Calu3 (cell line): ENCODE data around the gene SLC38A3. TPM values are rescaled to one million over a fixed set of nuclear protein-coding genes. Genes with fewer than 3 reads are reported as not detected.

Experiments
- BruUV-seq: library from RNA; stranded (reverse); fragments of 400-500 nt; replicated peaks from 2 replicates; lab custom pipeline; 2021; lab: Mats Ljungman, UMichigan
- CTCF ChIA-PET: fragments of 300-600 bp; sonication (Branson Sonifier 250); formaldehyde crosslinking; loops from one replicate; lab custom pipeline; 2022; ENCODE audit warnings: antibody characterized with exemption; lab: Charles Lee
- DNase-seq: peaks from one replicate; pipeline ENCODE4 v3.0.0; 2022
- H3K27ac Mint-ChIP-seq: one replicate; pipeline ENCODE4 v1.8.0; 2022; ENCODE audit warnings: mixed read lengths; ENCODE audit not compliant: unreplicated experiment
- H3K27me3 Mint-ChIP-seq: one replicate; pipeline ENCODE4 v1.8.0; 2022; ENCODE audit warnings: mixed read lengths; ENCODE audit not compliant: unreplicated experiment
- H3K36me3 Mint-ChIP-seq: one replicate; pipeline ENCODE4 v1.8.0; 2022; ENCODE audit warnings: mild to moderate bottlenecking, moderate library complexity, mixed read lengths; ENCODE audit not compliant: insufficient read depth, unreplicated experiment
- H3K4me1 Mint-ChIP-seq: one replicate; pipeline ENCODE4 v1.8.0; 2022; ENCODE audit warnings: mild to moderate bottlenecking, low read depth, mixed read lengths; ENCODE audit not compliant: unreplicated experiment
- H3K4me3 Mint-ChIP-seq: one replicate; pipeline ENCODE4 v1.8.0; 2022; ENCODE audit warnings: mild to moderate bottlenecking, low read depth, moderate library complexity, mixed read lengths; ENCODE audit not compliant: unreplicated experiment
- H3K9me3 Mint-ChIP-seq: one replicate; pipeline ENCODE4 v1.8.0; 2022; ENCODE audit warnings: low read depth, mixed read lengths; ENCODE audit not compliant: unreplicated experiment
- CTCF ChIP-seq: fragments of 200-600 bp; IDR thresholded peaks from one replicate; pipeline ENCODE4 v1.8.0; 2022; ENCODE audit warnings: antibody characterized with exemption; ENCODE audit not compliant: unreplicated experiment
- intact Hi-C: fragments of 100-400 bp; cut with micrococcal nuclease; formaldehyde crosslinking; loops from one replicate; pipeline ENCODE4 v1.10.0; 2022; ENCODE audit not compliant: unreplicated experiment
- total RNA-seq: library from RNA; stranded (reverse); gene quantifications from 2 replicates; pipeline ENCODE4 v1.2.3, GENCODE V29; 2022

The SLC38A3 gene
- total RNA-seq, 1 experiment from 2014 or later = not detected

GRCh38 chr3:50221411-50222168 lies 16.5 kb downstream of the SLC38A3 start:
- no peaks in the 10 kb centered on the region for H3K4me1 Mint-ChIP-seq
- H3K27ac Mint-ChIP-seq = no peak overlapping the region
- no peak for TF ChIP-seq CTCF
- H3K9me3 Mint-ChIP-seq = no peaks in the 10 kb centered on the region
- intact Hi-C loops = no loop called here
- H3K4me3 Mint-ChIP-seq = no peak overlapping the region
- H3K36me3 Mint-ChIP-seq = peaks cover under 1% of the 10 kb centered on the region
- DNase-seq = no peak
- BruUV-seq = no TSS peak
- H3K27me3 Mint-ChIP-seq = peaks cover 63% of the 10 kb centered on the region
- CTCF ChIA-PET = interaction anchor here (0.6 kb wide), 1 partner anchor 113 kb away, joined by 3 read pairs; no protein-coding TSS in a partner anchor

DNA sequence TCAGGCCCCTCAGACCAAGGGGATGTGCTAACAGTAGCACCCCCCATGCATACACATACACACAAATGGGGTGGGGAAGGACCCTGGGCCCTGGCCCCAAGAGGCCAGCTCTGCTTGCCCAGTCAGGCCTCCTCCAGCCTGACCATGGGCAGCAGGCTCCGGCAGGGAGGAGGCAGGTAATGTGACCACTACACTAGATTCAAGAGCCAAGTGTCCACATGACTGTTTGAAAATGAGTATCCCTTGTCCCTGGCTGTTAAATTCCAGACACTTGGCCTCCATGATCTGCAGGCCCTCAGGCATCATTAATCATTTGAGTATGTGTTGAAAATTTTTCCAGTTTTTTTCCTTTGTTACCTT lies 17.1 kb downstream of the SLC38A3 start:
- H3K36me3 Mint-ChIP-seq = peaks cover 6% of the 10 kb centered on the region
- intact Hi-C loops = no loop called here
- CTCF ChIA-PET = interaction anchor here (0.6 kb wide), 1 partner anchor 112 kb away, joined by 3 read pairs; no protein-coding TSS in a partner anchor

GRCh38 chr3:50224639-50225038 lies 19.6 kb downstream of the SLC38A3 start:
- TF ChIP-seq CTCF = no peak
- Mint-ChIP-seq H3K9me3 (no peaks in the 10 kb centered on the region), H3K4me1 (peaks cover 14% of the 10 kb centered on the region), H3K27me3 (peaks cover 35% of the 10 kb centered on the region), H3K36me3 (peaks cover 25% of the 10 kb centered on the region), H3K27ac (no peak overlapping the region), H3K4me3 (no peak overlapping the region)
- CTCF ChIA-PET = interaction anchor here (0.7 kb wide), 1 partner anchor 96 kb away, joined by 4 read pairs; no protein-coding TSS in a partner anchor
- BruUV-seq = no TSS peak
- DNase-seq = no peak
- intact Hi-C loops = no loop called here

More for the DNA sequence above, 17.1 kb downstream of the SLC38A3 start:
- Mint-ChIP-seq H3K27me3 (peaks cover 58% of the 10 kb centered on the region), H3K27ac (no peak overlapping the region), H3K9me3 (no peaks in the 10 kb centered on the region), H3K4me3 (no peak overlapping the region), H3K4me1 (no peaks in the 10 kb centered on the region)
- no peak for DNase-seq
- TF ChIP-seq CTCF = no peak
- BruUV-seq = no TSS peak

GRCh38 chr3:50226888-50227389 lies 21.9 kb downstream of the SLC38A3 start:
- Mint-ChIP-seq H3K27me3 (peaks cover 26% of the 10 kb centered on the region), H3K4me3 (peak overlapping the region; percentile 75), H3K4me1 (peaks cover 27% of the 10 kb centered on the region), H3K9me3 (no peaks in the 10 kb centered on the region), H3K36me3 (peaks cover 27% of the 10 kb centered on the region), H3K27ac (peak overlapping the region; percentile 60)
- DNase-seq = peak; percentile 37
- CTCF ChIA-PET = interaction anchor here (0.7 to 2.1 kb wide), 12 partner anchors 9 to 111 kb away, joined by 3 to 13 read pairs (median 6); partner anchors contain the start of genes GNAI2, HYAL3, NAA80 and SEMA3B
- TF ChIP-seq CTCF = no peak
- intact Hi-C loops = loop anchor here (1.0 to 2.0 kb wide), 3 partner anchors 35 to 106 kb away; no protein-coding TSS in a partner anchor
- no TSS peak for BruUV-seq
